ENCODE data around the gene MTG2.
A peak's percentile ranks its signal among the peaks of the same experiment; 100 is the strongest.

Gene MTG2

DNA sequence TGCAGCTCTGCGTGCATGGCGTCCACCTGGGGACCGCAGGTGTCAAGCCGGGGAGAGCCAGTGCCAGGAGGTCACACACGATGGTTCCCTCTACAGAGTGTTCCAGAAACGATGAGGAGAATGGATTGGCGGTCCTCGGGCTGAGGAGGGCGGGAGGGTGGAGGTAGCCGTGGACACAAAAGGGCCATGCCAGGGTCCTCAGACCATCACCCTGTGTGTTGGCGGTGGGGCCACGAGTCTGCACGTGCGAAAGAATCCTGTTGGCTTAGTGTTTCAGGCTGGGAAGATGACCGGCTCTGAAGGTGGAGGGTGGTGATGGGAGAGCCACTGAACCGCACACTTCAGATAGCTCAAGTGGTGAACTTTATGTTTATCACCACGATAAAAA, 23.6 kb downstream of the MTG2 start:
- no peak for DNase-seq (ENCODE audit: low spot score)

GRCh38 chr20:62208061-62208794, 25.4 kb downstream of the MTG2 start:
- no peak for DNase-seq (ENCODE audit: low spot score)

DNA sequence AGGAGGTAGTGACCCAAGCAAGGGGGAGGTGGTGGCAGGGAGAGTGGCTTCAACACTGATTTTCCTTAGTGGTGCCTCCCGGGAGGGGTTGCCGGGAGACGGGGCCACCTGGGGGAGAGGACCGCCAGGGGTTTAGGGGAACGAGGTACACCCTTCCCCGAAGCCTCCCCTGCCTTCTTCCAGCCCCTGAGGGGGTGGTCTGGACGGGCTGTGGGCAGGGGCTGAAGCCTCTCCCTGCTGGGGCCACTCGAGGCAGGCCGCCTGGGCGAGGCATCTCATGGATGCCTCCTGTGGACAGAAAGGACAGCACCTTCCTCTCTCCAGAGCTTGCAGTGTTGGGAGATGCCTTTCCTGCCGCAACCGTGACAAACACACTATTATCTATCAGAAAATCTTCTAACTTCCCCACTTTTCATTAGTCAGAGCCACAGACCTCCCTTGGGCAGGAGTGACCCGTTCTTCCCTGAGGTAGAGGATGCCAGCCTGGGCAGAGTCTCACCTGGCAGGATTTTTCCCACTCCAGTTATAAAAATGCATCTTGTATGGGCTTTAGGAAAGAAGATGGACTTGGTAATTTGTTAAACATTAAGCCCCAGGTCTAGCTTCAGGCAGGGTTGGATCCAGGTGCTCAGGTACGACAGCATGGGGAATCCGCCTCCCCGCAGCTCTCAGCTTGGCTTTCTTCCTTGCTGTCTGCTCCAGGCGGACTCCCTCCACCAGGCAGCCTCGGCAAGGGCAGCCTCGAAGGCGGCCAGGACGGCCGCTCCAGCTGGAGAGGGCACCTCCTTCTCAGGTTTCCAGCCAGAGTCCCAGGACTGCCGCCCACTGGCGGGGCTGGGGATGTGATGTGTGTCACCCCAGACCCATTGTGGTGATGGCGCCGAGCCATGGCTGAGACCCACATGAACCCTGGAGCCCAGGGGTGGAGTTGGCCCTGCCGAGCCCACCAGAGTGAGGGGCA, 26.2 kb downstream of the MTG2 start:
- DNase-seq (ENCODE audit: low spot score) = peak; percentile 95

- no peak for DNase-seq (ENCODE audit: low spot score)
Observed at GRCh38 chr20:62209850-62210495, 27.1 kb downstream of the MTG2 start.

- DNase-seq (ENCODE audit: low spot score) = no peak
Observed at GRCh38 chr20:62210496-62210855, 27.6 kb downstream of the MTG2 start.

- DNase-seq (ENCODE audit: low spot score) = no peak
Observed at GRCh38 chr20:62211216-62211615, 28.4 kb downstream of the MTG2 start.

DNA sequence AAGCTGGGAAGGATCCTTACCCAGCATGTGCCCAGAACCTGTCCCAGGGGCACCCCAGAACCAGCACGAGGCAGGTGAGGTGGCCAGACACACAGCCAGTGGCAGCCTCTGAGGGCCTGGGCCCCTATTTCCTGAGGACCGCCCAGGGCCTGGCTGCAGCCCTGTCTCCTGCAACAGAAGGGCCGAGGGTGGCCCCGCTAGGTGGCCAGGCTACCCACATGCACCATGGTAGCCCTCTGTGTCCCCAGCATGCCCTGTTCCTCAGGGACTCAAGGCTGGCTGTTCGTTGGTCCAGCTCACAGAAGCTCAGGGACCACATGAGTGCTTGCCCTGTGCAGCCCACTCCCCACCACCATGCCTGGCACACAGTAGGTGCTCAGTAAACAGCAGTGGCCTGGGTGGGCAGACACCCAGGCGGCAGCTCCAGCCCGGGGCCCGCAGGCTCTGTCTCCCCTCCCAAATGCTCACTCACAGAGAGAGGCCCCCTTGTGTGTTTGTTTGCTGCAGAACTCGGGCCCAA, 29.0 kb downstream of the MTG2 start:
- DNase-seq (ENCODE audit: low spot score) = no peak

DNA sequence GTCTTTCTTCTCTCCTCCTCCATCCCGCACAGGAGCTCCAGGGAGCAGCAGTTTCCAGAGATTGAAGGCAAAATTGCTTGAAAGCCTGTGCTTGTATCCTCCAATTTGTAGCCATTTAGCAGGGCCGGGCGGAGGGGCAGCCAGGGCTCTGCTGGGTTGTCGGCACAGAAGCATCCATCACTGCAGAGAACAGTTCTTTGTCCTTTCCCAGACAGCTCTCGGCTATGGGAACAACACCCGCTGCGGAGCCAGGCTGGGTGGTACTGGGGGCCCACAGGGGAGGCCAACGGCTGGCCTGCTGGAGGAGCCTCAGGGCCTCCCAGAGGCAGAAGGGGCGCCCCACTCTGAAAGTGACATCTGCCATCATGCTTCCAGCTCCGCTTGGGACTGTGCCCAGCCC, 29.5 kb downstream of the MTG2 start:
- DNase-seq (ENCODE audit: low spot score) = no peak

DNA sequence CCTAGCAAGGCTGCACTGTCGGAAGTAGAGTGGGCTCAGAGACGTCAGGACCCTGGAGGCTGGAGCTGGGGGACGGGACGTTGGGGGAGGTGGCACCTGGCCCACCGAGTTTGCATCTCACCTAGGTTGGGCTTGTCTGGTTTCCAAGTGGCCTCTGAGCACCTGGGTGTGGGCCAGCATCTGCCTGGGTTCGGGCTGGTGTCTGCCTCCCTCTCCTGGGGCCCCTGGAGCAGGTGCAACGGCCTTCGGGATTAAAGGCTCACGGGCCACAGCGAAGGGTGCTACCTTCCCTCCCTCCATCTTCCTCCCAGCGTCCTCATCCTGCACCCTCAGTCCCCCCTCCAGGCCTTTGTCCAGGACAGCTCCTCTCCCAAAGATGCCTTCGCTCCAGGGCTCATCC, 31.2 kb downstream of the MTG2 start:
- no peak for DNase-seq (ENCODE audit: low spot score)

GRCh38 chr20:62215020-62215990, 32.5 kb downstream of the MTG2 start:
- DNase-seq (ENCODE audit: low spot score) = no peak

- no peak for DNase-seq (ENCODE audit: low spot score)
Observed at GRCh38 chr20:62215991-62216635, 33.3 kb downstream of the MTG2 start.

- DNase-seq (ENCODE audit: low spot score) = no peak
Observed at GRCh38 chr20:62216636-62217566, 34.1 kb downstream of the MTG2 start.

DNA sequence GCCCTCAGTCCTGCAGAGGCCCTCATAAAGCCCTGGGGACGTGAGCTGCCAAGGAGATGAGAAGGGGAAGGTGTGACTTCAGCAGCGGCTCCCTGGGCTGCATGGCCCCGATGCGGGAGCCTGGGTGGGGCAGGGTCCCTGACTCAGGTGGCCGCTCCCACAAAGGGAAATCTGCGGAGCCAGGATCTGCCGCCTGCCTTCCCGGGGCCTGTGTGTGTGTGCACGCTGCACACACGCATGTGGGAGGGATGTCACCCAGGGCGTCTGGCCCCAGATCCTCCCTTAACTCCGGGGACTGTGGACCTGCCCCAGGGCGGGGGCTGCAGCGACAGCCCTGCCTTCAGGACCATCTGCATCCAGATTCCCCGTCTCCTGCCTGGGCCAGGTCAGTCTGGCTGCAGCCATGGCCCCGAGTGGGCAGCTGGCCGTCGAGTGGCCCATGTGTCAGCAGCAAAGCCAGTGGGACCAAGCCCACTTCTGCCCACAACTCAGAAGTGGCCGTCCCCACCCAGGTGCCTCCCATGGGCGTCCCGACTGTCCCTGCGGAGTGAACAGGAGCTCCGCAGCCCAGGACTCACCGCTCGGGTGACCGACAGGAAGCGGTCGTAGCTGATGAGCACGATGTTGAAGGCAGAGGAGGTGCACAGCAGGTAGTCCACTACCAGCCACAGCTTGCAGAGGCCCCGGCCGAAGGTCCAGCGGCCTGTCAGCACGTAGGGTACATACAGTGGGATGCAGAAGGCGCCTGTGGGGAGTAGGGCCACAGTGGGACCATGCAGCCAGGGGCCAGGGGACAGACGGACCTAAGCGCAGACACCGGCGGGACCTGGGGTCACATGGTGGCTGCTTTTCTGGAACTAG, 35.3 kb downstream of the MTG2 start:
- DNase-seq (ENCODE audit: low spot score) = no peak

- no peak for DNase-seq (ENCODE audit: low spot score)
Observed at GRCh38 chr20:62219101-62219991, 36.5 kb downstream of the MTG2 start.

DNA sequence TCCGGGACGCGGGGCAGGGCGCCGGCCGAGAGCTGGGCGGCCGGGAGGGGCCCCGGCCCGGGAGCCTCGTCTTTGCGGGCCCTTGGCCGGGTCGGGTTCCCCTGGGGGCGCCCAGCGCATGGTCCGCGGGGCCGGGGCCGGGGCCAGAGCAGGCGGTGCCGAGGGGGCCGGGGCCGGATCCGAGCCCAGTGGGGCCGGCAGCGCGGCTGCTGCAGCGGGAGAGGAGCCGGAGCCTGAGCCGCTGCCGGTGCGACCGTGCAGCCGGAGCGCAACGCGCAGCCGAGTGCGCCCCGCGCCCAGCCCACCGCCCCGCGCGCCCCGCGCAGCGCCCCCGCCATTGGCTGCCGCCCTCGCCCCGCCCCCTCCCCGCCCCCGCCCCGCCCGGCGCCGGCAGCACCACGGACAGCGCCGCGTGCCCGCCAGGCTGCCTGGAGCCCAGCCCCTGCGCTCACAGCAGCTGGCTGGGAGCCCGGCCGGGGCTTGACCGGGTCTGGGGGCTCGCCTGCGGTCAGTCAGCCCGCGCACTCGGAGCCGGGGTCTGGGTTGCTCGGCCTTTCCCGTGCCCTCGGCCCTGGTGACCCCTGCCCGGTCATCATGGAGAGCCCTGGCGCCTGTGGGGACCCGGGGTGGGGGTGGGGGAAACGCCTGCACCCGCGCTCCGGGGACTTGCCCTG, 37.3 kb downstream of the MTG2 start, which contains the start of gene HRH3:
Gene HRH3, minus strand, starts transcription at position 287 of the 674 bp plus-strand sequence. CDS start 308 bp downstream, outside the sequence.
- DNase-seq (ENCODE audit: low spot score) = peak; percentile 98

DNA sequence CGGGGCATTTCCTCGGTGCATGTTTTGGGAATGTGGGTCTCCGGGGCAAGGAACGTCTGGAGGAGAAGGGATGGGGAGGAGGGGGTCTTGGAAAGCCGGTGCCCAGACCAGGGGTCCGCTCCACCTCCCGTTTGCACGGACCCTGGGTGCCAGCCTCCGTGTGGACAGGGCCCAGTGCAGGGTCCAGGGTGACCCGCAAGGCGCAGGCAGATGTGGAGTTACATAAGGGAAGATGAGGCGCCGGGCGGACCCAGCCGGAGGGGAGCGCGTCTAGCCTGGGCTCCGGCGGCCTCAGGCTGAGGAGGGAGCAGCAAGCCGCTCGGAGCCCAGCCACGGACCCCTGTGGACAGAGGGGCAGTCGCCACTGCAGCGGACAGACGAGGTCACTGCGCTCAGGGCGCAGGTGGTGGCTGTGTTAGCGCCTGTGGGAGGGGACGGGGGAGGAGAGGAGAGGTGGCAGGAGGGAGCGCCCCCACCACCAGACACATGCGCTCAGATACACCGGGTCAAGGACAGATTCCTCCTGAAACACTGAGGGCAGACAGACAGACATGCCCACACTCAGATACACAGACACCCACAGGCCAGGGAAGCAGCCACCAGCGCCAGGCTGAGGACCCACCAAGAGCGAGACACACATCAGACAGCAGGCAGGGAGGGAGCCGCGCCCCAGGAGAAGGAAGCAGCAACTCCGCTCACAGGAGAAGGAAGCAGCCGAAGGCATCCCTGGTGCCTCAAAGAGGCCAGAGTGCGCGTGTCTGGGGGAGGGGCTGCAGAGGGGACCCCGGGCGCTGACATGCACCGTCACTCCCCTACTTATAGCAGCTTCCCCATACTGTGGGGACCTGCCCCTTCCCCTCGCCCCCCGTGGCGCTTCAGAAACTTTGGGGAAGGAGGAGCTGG, 38.1 kb downstream of the MTG2 start:
- DNase-seq (ENCODE audit: low spot score) = no peak
